Gastroesophageal sphincter (tissue), 4 donors: ENCODE measurements around the gene CCDC32. TPM values are rescaled to one million over a fixed set of nuclear protein-coding genes. Genes with fewer than 3 reads are reported as not detected.

ENCODE experiments used
- ATAC-seq: fragments of 150-250 bp; one replicate; pipeline ENCODE4 v1.9.1; 2016; ENCODE audit warnings: mild to moderate bottlenecking, moderate library complexity
- H3K27ac ChIP-seq, 4 donors: fragments of 200-600 bp; sonication (generic) in 3 of 4; 1 replicate in 3 of 4; 2 replicates in 1 of 4; pipeline ENCODE4 v1.5.1; 2016 to 2019
- H3K27me3 ChIP-seq: fragments of 200-600 bp; sonication (generic); one replicate; pipeline ENCODE4 v1.5.1; 2019
- H3K36me3 ChIP-seq, 2 donors: fragments of 200-600 bp; sonication (generic); one replicate each; pipeline ENCODE4 v1.5.1; 2019; ENCODE audit warnings: control low read depth in 1 of 2
- H3K4me1 ChIP-seq, 3 donors: fragments of 200-600 bp; sonication (generic); 1 replicate in 2 of 3; 2 replicates in 1 of 3; pipeline ENCODE4 v1.5.1; 2016 to 2019; ENCODE audit warnings: control low read depth in 2 of 3
- H3K4me3 ChIP-seq, 2 donors: fragments of 200-600 bp; sonication (generic); one replicate each; pipeline ENCODE4 v1.5.1; 2019; ENCODE audit warnings: mild to moderate bottlenecking in 1 of 2, moderate library complexity in 1 of 2
- H3K9me3 ChIP-seq, 3 donors: fragments of 200-600 bp; sonication (generic); one replicate each; pipeline ENCODE4 v1.5.1; 2017 to 2019; ENCODE audit warnings: control low read depth in 2 of 3
- EP300 ChIP-seq: sonication (generic); formaldehyde crosslinking; IDR thresholded peaks from one replicate; pipeline ENCODE4 v1.6.1; 2017; ENCODE audit warnings: antibody characterized with exemption, mild to moderate bottlenecking
- POLR2A ChIP-seq, 2 donors: fragments of 450-650 bp; IDR thresholded peaks; one replicate each; pipeline ENCODE4 v1.6.1; 2017; ENCODE audit warnings: antibody characterized with exemption in 2 of 2, mild to moderate bottlenecking in 2 of 2, moderate library complexity in 1 of 2
- POLR2AphosphoS5 ChIP-seq: sonication (generic); formaldehyde crosslinking; IDR thresholded peaks from one replicate; pipeline ENCODE4 v1.6.1; 2017; ENCODE audit warnings: antibody characterized with exemption
- WGBS, 2 donors: methylation state at CpG; one replicate each; pipeline ENCODE4 v1.1.5; 2018; ENCODE audit warnings: low coverage in 1 of 2; 5-methylcytosine and 5-hydroxymethylcytosine counted together
- total RNA-seq, 4 donors: library from RNA; depleted of rRNA; stranded (reverse); fragments of >200 nt; gene quantifications; one replicate each; pipeline ENCODE4 v1.1.0, GENCODE V29; 2016
- TF ChIP-seq, protein P1 (sequence below), 4 experiments: fragments of 200-600 bp in 2 of 4; fragments of 450-650 bp in 2 of 4; sonication (generic) in 1 of 4; IDR thresholded peaks; one replicate each; pipeline ENCODE4 v1.5.1; 2017 to 2019; ENCODE audit warnings: antibody characterized with exemption in 4 of 4, mild to moderate bottlenecking in 2 of 4, moderate library complexity in 2 of 4

CCDC32 gene
- total RNA-seq, 4 donors from 2014 or later: 16.2 to 45.8 (median 34.0) TPM

- TF ChIP-seq, protein P1, sequence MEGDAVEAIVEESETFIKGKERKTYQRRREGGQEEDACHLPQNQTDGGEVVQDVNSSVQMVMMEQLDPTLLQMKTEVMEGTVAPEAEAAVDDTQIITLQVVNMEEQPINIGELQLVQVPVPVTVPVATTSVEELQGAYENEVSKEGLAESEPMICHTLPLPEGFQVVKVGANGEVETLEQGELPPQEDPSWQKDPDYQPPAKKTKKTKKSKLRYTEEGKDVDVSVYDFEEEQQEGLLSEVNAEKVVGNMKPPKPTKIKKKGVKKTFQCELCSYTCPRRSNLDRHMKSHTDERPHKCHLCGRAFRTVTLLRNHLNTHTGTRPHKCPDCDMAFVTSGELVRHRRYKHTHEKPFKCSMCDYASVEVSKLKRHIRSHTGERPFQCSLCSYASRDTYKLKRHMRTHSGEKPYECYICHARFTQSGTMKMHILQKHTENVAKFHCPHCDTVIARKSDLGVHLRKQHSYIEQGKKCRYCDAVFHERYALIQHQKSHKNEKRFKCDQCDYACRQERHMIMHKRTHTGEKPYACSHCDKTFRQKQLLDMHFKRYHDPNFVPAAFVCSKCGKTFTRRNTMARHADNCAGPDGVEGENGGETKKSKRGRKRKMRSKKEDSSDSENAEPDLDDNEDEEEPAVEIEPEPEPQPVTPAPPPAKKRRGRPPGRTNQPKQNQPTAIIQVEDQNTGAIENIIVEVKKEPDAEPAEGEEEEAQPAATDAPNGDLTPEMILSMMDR (IDR thresholded peaks at IDR 0.05): no peak
- no peak for TF ChIP-seq EP300
- Histone ChIP-seq H3K4me1 (peaks cover 3 to 57% (median 14%) of the 10 kb centered on the region in 3 donors), H3K27me3 (no peaks in the 10 kb centered on the region), H3K36me3 (peaks cover 0 to 22% of the 10 kb centered on the region in 2 donors), H3K4me3 (peak overlapping the region; percentile 58 to 74), H3K9me3 (no peaks in the 10 kb centered on the region), H3K27ac (peak overlapping the region in 3 of 4 donors; percentile 88 to 95 (median 89))
- no peak for ATAC-seq
- WGBS, 2 donors: 20 to 32% methylated on average over 9 to 15 of the region's 20 CpGs
These were observed 744 bp upstream of the CCDC32 start for GRCh38 chr15:40565333-40566238.

GRCh38 chr15:40563426-40563825, 1.4 kb downstream of the CCDC32 start:
- H3K27ac ChIP-seq: no peak overlapping the region
- no peak for ATAC-seq
- no peak for TF ChIP-seq EP300
- no peak for TF ChIP-seq POLR2AphosphoS5
- TF ChIP-seq, protein P1 (IDR thresholded peaks at IDR 0.05): no peak
- peaks cover 3 to 45% (median 4%) of the 10 kb centered on the region in 3 donors for H3K4me1 ChIP-seq
- no peak overlapping the region for H3K4me3 ChIP-seq
- H3K36me3 ChIP-seq: peaks cover 0 to 36% of the 10 kb centered on the region in 2 donors
- H3K27me3 ChIP-seq: no peaks in the 10 kb centered on the region
- no peaks in the 10 kb centered on the region for H3K9me3 ChIP-seq

- Histone ChIP-seq H3K27me3 (no peaks in the 10 kb centered on the region), H3K9me3 (no peaks in the 10 kb centered on the region), H3K4me3 (no peak overlapping the region), H3K36me3 (peaks cover 0 to 38% of the 10 kb centered on the region in 2 donors), H3K4me1 (peaks cover 3 to 44% (median 4%) of the 10 kb centered on the region in 3 donors), H3K27ac (no peak overlapping the region)
- TF ChIP-seq EP300: no peak
- TF ChIP-seq, protein P1 (IDR thresholded peaks at IDR 0.05): no peak
- no peak for TF ChIP-seq POLR2AphosphoS5
- TF ChIP-seq POLR2A (IDR thresholded peaks at IDR 0.05): no peak
- no peak for ATAC-seq
- 85 to 93% methylated on average over 2 of the region's 2 CpGs for WGBS, 2 donors
These were observed 2.2 kb downstream of the CCDC32 start for GRCh38 chr15:40562691-40563090.

DNA sequence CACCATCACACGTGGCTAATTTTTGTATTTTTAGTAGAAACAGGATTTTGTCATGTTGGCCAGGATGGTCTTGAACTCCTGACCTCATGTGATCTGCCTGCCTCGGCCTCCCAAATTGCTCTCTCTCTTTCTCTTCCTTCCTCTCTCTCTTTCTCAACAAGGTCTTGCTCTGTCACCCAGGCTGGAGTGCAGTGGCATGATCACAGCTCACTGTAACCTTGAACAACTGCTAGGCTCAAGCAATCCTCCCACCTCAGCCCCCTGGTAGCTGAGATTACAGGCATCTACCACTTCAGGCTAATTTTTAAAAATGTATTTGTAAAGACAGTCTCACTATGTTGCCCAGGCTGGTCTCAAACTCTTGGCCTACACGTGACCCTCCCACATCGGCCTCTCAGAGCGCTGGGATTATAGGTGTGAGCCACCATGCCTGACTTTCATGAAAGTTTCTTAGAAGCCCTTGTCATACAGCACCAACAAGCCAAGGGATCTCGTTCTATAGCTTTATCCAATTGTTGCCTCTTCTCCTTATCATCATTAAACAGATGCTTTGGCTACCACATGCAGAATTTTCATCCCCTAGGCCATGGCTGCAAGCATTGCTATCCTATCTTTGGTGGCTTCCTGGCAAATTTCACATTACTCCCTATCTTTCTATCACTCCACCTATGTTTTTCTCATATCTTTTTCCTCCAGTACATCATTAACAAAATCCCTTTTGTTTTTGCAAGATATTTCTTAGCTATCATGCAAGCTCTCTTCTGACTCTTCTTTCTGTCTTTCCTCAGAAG, 5.7 kb downstream of the CCDC32 start:
- Histone ChIP-seq H3K4me1 (peaks cover 2 to 36% (median 3%) of the 10 kb centered on the region in 3 donors), H3K27ac (no peak overlapping the region), H3K27me3 (no peaks in the 10 kb centered on the region), H3K4me3 (no peak overlapping the region), H3K36me3 (peaks cover 0 to 67% of the 10 kb centered on the region in 2 donors), H3K9me3 (no peaks in the 10 kb centered on the region)
- 87 to 92% methylated on average over 2 to 6 of the region's 6 CpGs for WGBS, 2 donors
- TF ChIP-seq POLR2A (IDR thresholded peaks at IDR 0.05): no peak
- no peak for TF ChIP-seq POLR2AphosphoS5
- TF ChIP-seq EP300: no peak
- TF ChIP-seq, protein P1 (IDR thresholded peaks at IDR 0.05): no peak
- no peak for ATAC-seq
